ENCODE results near the gene MAFF. TPM values are rescaled to one million over a fixed set of nuclear protein-coding genes. Genes with fewer than 3 reads are reported as not detected.

The MAFF gene
- total and polyA plus RNA-seq, 9 of the 15 experiments (the other 6 are each of a cell fraction or from before 2014, with no cell fraction given), result 0.51 to 8.0 (median 5.4) TPM

GRCh38 chr22:38214302-38215056, 12.7 kb downstream of the MAFF start (continued):
- TF ChIP-seq, protein P1, sequence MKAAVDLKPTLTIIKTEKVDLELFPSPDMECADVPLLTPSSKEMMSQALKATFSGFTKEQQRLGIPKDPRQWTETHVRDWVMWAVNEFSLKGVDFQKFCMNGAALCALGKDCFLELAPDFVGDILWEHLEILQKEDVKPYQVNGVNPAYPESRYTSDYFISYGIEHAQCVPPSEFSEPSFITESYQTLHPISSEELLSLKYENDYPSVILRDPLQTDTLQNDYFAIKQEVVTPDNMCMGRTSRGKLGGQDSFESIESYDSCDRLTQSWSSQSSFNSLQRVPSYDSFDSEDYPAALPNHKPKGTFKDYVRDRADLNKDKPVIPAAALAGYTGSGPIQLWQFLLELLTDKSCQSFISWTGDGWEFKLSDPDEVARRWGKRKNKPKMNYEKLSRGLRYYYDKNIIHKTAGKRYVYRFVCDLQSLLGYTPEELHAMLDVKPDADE (conservative IDR thresholded peaks at IDR 0.05; ENCODE audit: control insufficient read depth, low read depth, low read length), result peak; percentile 45; the same call in 1 of the 2 replicates
- peak; percentile 42; the same call in 1 of the 2 replicates for TF ChIP-seq VEZF1 (CRISPR knock-in tag; IDR thresholded peaks at IDR 0.05)
- peak; percentile 73 to 80 for TF ChIP-seq NRF1 (conservative IDR thresholded peaks at IDR 0.05 in 1 of 2, IDR thresholded peaks at IDR 0.05 in 1 of 2)
- peak; percentile 52 for TF ChIP-seq HMGN3 (IDR thresholded peaks at IDR 0.05; ENCODE audit: borderline replicate concordance, extremely low read depth, insufficient read length, low read depth, low read length)
- TF ChIP-seq MTA3 (IDR thresholded peaks at IDR 0.05; ENCODE audit: borderline replicate concordance), result peak; percentile 72; the same call in 1 of the 2 replicates
- no peak for TF ChIP-seq ZBTB17 (CRISPR knock-in tag; IDR thresholded peaks at IDR 0.05)
- no peak for TF ChIP-seq JUNB (CRISPR knock-in tag; conservative IDR thresholded peaks at IDR 0.05)
- no peak for TF ChIP-seq MECOM (CRISPR knock-in tag; IDR thresholded peaks at IDR 0.05)
- TF ChIP-seq, protein P2, sequence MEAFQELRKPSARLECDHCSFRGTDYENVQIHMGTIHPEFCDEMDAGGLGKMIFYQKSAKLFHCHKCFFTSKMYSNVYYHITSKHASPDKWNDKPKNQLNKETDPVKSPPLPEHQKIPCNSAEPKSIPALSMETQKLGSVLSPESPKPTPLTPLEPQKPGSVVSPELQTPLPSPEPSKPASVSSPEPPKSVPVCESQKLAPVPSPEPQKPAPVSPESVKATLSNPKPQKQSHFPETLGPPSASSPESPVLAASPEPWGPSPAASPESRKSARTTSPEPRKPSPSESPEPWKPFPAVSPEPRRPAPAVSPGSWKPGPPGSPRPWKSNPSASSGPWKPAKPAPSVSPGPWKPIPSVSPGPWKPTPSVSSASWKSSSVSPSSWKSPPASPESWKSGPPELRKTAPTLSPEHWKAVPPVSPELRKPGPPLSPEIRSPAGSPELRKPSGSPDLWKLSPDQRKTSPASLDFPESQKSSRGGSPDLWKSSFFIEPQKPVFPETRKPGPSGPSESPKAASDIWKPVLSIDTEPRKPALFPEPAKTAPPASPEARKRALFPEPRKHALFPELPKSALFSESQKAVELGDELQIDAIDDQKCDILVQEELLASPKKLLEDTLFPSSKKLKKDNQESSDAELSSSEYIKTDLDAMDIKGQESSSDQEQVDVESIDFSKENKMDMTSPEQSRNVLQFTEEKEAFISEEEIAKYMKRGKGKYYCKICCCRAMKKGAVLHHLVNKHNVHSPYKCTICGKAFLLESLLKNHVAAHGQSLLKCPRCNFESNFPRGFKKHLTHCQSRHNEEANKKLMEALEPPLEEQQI (IDR thresholded peaks at IDR 0.05), result no peak
- TF ChIP-seq PREB (CRISPR knock-in tag; IDR thresholded peaks at IDR 0.05), result no peak
- no peak for TF ChIP-seq NFYB (IDR thresholded peaks at IDR 0.05; ENCODE audit: extremely low read depth, insufficient read length)
- no peak for TF ChIP-seq IRF1 (CRISPR knock-in tag; IDR thresholded peaks at IDR 0.05; ENCODE audit: borderline replicate concordance)
- no peak for TF ChIP-seq ESRRB (CRISPR knock-in tag; IDR thresholded peaks at IDR 0.05; ENCODE audit: borderline replicate concordance)
- no peak for TF ChIP-seq SREBF2 (CRISPR knock-in tag; IDR thresholded peaks at IDR 0.05)
- no peak for TF ChIP-seq TRIM28 (IDR thresholded peaks at IDR 0.05)
- 0 out of 2 replicates have a peak, but pooled peaks have one; percentile 14 for TF ChIP-seq SMC3 (conservative IDR thresholded peaks at IDR 0.05; ENCODE audit: insufficient read depth, low read depth, low read length)
- peak; percentile 61; the same call in 1 of the 2 replicates for TF ChIP-seq ZNF431 (CRISPR knock-in tag; IDR thresholded peaks at IDR 0.05)
- no peak for TF ChIP-seq MXD1 (CRISPR knock-in tag; IDR thresholded peaks at IDR 0.05; ENCODE audit: borderline replicate concordance, poor library complexity, severe bottlenecking)
- TF ChIP-seq ZNF134 (CRISPR knock-in tag; conservative IDR thresholded peaks at IDR 0.05), result 0 out of 2 replicates have a peak, but pooled peaks have one; percentile 18
